K562 (cell line): ENCODE data around the gene BAIAP2. TPM values are rescaled to one million over a fixed set of nuclear protein-coding genes. Genes with fewer than 3 reads are reported as not detected.

Experiments
- CXXC5 ChIP-seq: fragments of 250-450 bp; sonication (Bioruptor Pico); IDR thresholded peaks from 2 replicates; pipeline ENCODE4 v1.8.0; 2022; ENCODE audit warnings: inconsistent platforms, mild to moderate bottlenecking, moderate library complexity
- EGR1 ChIP-seq: fragments of 450-650 bp; conservative IDR thresholded peaks from 2 replicates; pipeline ENCODE4 v1.6.1; 2017; ENCODE audit warnings: mild to moderate bottlenecking
- GTF2E2 ChIP-seq: fragments of 200-800 bp; sonication (Bioruptor generic); IDR thresholded peaks from 2 replicates; pipeline ENCODE4 v1.6.1; 2016; ENCODE audit warnings: missing genetic modification characterization, missing compliant biosample characterization
- HNRNPK ChIP-seq: fragments of 200-400 bp; formaldehyde crosslinking; IDR thresholded peaks from one replicate; pipeline ENCODE4 v1.6.1; 2018; ENCODE audit warnings: mild to moderate bottlenecking, low read depth, low read length; ENCODE audit not compliant: poor library complexity, severe bottlenecking
- KAT7 ChIP-seq: sonication (generic); formaldehyde crosslinking; IDR thresholded peaks from 2 replicates; pipeline ENCODE4 v1.8.0; 2022; ENCODE audit warnings: missing genetic modification reagents, mild to moderate bottlenecking, borderline replicate concordance
- KLF6 ChIP-seq: fragments of 250-450 bp; sonication (Bioruptor Pico); IDR thresholded peaks from 2 replicates; pipeline ENCODE4 v1.4.0; 2020; ENCODE audit warnings: mild to moderate bottlenecking, moderate library complexity, borderline replicate concordance
- L3MBTL2 ChIP-seq: fragments of 450-650 bp; IDR thresholded peaks from 2 replicates; pipeline ENCODE4 v1.6.1; 2016; ENCODE audit warnings: mild to moderate bottlenecking, moderate library complexity
- MYC ChIP-seq, 2 experiments: fragments of 250-450 bp in 1 of 2; sonication (Bioruptor Pico) in 1 of 2; IDR thresholded peaks; 2 replicates each; pipeline versions ENCODE4 v1.5.1 to v1.6.1; 2012 to 2021; ENCODE audit warnings: low read depth in 2 of 2, borderline replicate concordance in 1 of 2, improper control_type of control experiment in 1 of 2, low read length in 1 of 2, mild to moderate bottlenecking in 1 of 2, moderate library complexity in 1 of 2
- NRF1 ChIP-seq, 2 experiments: fragments of 450-650 bp; IDR thresholded peaks in 1 of 2; conservative IDR thresholded peaks in 1 of 2; 2 replicates each; pipeline ENCODE4 v1.6.1; 2014; ENCODE audit warnings: mild to moderate bottlenecking in 2 of 2
- RBM39 ChIP-seq: fragments of 200-400 bp; formaldehyde crosslinking; optimal IDR thresholded peaks from 2 replicates; pipeline ENCODE3; 2018; ENCODE audit warnings: low read depth, low read length
- SMARCE1 ChIP-seq: fragments of 450-650 bp; IDR thresholded peaks from 2 replicates; pipeline ENCODE4 v1.7.1; 2016; ENCODE audit warnings: mild to moderate bottlenecking
- TFAP4 ChIP-seq: sonication (generic); formaldehyde crosslinking; IDR thresholded peaks from 2 replicates; pipeline ENCODE4 v1.8.0; 2022; ENCODE audit warnings: missing genetic modification reagents, mild to moderate bottlenecking, moderate library complexity, borderline replicate concordance
- TSHZ1 ChIP-seq: fragments of 250-450 bp; sonication (Bioruptor Pico); IDR thresholded peaks from 2 replicates; pipeline ENCODE4 v1.4.0; 2020; ENCODE audit warnings: mild to moderate bottlenecking, moderate library complexity
- U2AF1 ChIP-seq: fragments of 200-400 bp; formaldehyde crosslinking; optimal IDR thresholded peaks from 2 replicates; pipeline ENCODE3; 2017; ENCODE audit warnings: mild to moderate bottlenecking, low read depth, low read length, moderate library complexity
- ZBTB9 ChIP-seq: fragments of 450-650 bp; formaldehyde crosslinking; IDR thresholded peaks from 2 replicates; pipeline ENCODE4 v1.4.0; 2020; ENCODE audit warnings: mild to moderate bottlenecking, moderate library complexity
- polyA plus RNA-seq, 8 experiments: library from polyadenylated mRNA; depleted of rRNA in 4 of 8; stranded (reverse) in 5 of 8; unstranded in 3 of 8; fragments of >200 nt; fragmentation: Nextera tagmentation in 2 of 8; fragmentation: Illumina TruSeq in 1 of 8; extraction: Ambion mirVana in 2 of 8; extraction: Trizol in 1 of 8; gene quantifications; 2 replicates each; pipeline versions ENCODE4 v1.2.1 to v1.2.3, GENCODE V29; 2011 to 2014; ENCODE audit warnings: inconsistent platforms in 1 of 8, missing spikeins in 1 of 8
- total RNA-seq, 7 experiments: library from RNA; depleted of rRNA in 6 of 7; stranded (reverse); fragments of >200 nt in 6 of 7; fragmentation: Illumina TruSeq in 2 of 7; extraction: Trizol in 2 of 7; gene quantifications; 2 replicates each; pipeline versions ENCODE4 v1.2.1 to v1.2.3, GENCODE V29; 2011 to 2021; ENCODE audit warnings: low replicate concordance in 1 of 7

Gene BAIAP2
- total and polyA plus RNA-seq, 9 of the 15 experiments (the other 6 are each of a cell fraction or from before 2014, with no cell fraction given): 2.3 to 51.6 (median 18.4) TPM

GRCh38 chr17:81109957-81110356 lies 75.0 kb downstream of the BAIAP2 start (continued):
- TF ChIP-seq L3MBTL2: 0 out of 2 replicates have a peak, but pooled peaks have one; percentile 30
- TF ChIP-seq TSHZ1 (CRISPR knock-in tag): no peak
- TF ChIP-seq RBM39: no peak
- TF ChIP-seq EGR1: peak; percentile 40; the same call in 1 of the 2 replicates
- no peak for TF ChIP-seq U2AF1
- TF ChIP-seq KAT7 (CRISPR knock-in tag): no peak
- TF ChIP-seq HNRNPK: no peak
- peak; percentile 62 for TF ChIP-seq CXXC5 (CRISPR knock-in tag)
- TF ChIP-seq SMARCE1: peak; percentile 59; the same call in 1 of the 2 replicates
- TF ChIP-seq MYC (IDR thresholded peaks at IDR 0.05; ENCODE audit: low read depth, low read length): peak; percentile 9; the same call in 1 of the 2 replicates
- TF ChIP-seq MYC (CRISPR knock-in tag; IDR thresholded peaks at IDR 0.05; ENCODE audit: borderline replicate concordance, low read depth): no peak
- peak; percentile 100 for TF ChIP-seq ZBTB9 (CRISPR knock-in tag)
- TF ChIP-seq KLF6 (CRISPR knock-in tag): no peak
- peak; percentile 26; the same call in 1 of the 2 replicates for TF ChIP-seq TFAP4 (CRISPR knock-in tag)
- no peak for TF ChIP-seq GTF2E2 (tag)
- TF ChIP-seq NRF1 (conservative IDR thresholded peaks at IDR 0.05 in 1 of 2, IDR thresholded peaks at IDR 0.05 in 1 of 2): no peak
